GM18520 (cell line): ENCODE data around the gene ACSM4.
"Not testable (repeated sequence)": the region's sequence is repeated elsewhere in the genome, so short reads cannot be mapped to it uniquely, and the experiment has no call there.

Source experiments
- ATAC-seq: cut with Tn5 transposase; IDR thresholded peaks from one replicate; pipeline ENCODE4 v1.9.1; 2021; ENCODE audit not compliant: unreplicated experiment

The ACSM4 gene, protein sequence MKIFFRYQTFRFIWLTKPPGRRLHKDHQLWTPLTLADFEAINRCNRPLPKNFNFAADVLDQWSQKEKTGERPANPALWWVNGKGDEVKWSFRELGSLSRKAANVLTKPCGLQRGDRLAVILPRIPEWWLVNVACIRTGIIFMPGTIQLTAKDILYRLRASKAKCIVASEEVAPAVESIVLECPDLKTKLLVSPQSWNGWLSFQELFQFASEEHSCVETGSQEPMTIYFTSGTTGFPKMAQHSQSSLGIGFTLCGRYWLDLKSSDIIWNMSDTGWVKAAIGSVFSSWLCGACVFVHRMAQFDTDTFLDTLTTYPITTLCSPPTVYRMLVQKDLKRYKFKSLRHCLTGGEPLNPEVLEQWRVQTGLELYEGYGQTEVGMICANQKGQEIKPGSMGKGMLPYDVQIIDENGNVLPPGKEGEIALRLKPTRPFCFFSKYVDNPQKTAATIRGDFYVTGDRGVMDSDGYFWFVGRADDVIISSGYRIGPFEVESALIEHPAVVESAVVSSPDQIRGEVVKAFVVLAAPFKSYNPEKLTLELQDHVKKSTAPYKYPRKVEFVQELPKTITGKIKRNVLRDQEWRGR

DNA sequence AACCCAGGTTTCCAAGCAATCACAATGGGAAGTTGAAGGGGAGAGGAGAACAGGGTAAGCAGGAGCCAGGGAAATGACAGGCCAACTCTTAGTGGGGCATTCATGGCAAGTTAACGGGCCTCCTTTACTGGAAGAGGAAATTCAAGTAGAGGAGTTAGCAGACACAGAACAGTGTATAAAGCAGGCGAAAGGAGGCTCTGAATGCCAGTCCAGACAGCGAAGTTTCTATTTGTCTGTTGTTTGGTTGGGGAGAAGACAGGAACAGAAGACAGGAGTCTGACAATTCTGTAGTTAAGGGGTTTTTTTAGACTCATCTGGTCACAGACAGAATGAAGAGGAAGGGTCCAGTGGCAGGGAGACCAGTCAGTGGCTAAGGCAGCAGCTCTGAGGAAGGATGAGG is at the start of gene ACSM4:
Gene ACSM4, plus strand, starts transcription at position 301 of the 400 bp plus-strand sequence. CDS start 260 bp downstream, outside the sequence.
- no peak for ATAC-seq

GRCh38 chr12:7259060-7259459 is 44.8 kb upstream of the ACSM4 start:
- no peak for ATAC-seq

DNA sequence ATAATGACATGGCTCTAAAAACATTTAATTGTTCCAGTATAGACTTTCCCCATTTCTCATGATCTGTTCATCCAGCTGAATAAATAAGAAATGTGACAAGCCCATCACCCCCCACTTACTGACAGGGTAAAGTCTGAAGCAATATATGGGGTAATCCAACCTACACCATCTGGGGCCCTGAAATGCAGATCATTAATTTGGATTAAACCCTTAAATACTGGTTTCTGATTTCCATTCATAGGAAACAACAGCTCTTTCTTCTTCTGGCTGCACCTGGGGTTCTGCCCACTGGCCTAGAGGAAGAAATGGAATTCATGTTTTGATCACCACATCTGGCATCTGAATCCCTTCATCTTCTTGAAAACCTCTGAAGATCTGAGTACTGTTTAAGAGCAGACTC is 39.3 kb upstream of the ACSM4 start:
- no peak for ATAC-seq

DNA sequence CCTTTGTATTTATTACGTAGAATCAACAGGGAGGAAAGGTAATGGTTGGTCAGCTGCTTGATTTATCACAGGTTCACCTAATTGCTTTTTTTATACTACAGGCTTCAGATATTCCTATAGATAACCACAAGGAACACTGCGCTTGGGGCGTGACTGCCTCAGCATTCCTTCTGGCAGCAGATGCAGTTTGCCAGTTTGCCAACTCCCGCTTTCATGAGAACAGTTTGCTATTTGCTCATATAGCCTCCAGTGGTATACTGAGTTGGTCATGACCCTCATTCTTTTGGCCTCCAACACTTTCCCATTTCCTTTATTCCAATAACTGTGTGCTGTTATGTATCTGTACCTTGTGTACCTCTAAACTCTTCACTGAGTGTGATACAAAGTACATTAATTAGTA is 38.6 kb upstream of the ACSM4 start:
- no peak for ATAC-seq

- ATAC-seq, result no peak
Measured at GRCh38 chr12:7269273-7269672, 34.6 kb upstream of the ACSM4 start.

DNA sequence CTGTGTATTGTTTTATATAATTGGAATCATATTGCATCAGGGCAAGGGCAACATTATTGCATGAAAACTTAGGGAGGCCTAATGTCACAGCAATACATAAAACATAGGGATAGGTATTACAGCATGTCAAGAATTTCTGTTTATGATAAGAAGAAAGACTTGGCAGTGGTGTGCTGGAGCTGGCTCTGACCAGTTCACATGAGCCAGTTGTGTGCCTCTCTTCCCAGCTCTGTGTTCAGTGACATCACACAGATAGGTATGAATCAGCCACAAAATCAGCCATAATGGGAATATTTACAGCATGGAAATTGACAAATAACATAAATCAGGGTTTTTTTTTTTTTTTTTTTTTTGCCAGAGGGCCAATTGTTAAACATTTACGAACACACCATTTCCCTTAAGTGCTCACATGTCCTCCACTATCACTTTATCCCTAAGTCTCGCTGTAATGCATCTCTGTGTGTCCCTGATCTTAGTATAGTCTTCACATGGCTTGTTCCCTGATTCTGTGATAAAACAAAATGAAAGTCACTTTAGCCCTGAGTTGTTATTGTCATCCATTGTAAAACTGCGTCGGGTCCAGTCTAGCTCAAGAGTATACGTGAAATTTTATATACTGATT is 31.9 kb upstream of the ACSM4 start:
- ATAC-seq, result no peak

GRCh38 chr12:7275482-7275881 is 28.4 kb upstream of the ACSM4 start:
- not testable (repeated sequence) for ATAC-seq

DNA sequence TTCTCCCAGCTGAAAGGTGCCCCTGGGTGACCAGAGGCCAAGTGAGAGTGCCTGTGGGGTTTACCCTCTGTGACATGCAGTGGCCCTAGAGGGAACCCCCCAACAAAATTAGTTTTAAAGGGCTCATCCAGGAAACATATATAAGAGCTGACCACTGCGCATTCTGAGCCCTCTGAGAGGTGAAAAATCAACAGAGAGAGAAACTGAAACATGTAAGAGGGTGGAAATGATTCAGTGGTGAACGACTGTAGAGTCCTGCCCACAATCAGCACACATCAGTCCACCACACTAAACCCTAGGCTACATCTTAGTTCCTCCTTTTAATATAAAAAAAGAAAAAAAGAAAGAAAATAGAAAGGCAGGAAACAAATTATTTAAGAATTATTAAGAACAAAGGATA is 21.0 kb upstream of the ACSM4 start:
- peak; percentile 43 for ATAC-seq

DNA sequence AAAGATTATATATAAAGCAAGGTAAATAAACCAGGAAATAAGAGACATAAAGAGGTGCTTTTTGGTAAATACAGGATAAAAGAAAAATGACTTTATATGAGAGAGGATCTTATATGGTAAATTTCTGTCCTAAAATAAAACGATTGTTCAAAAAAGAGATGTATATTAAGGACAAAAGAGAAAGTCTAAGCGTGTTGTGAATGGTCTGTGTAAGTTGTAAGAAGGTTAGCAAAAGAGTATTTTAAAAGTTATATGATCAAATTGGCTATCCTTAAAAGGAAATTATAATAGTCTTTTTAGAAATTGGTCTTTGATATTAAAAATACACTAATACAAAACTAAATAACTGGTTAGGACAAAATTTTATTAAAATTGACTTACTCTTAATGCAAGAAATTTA is 14.1 kb upstream of the ACSM4 start:
- ATAC-seq, result no peak

- not testable (repeated sequence) for ATAC-seq
Measured at GRCh38 chr12:7290588-7290987, 13.3 kb upstream of the ACSM4 start.

GRCh38 chr12:7292300-7292699 is 11.6 kb upstream of the ACSM4 start:
- no peak for ATAC-seq

- ATAC-seq, result no peak
Measured at GRCh38 chr12:7293670-7294069, 10.2 kb upstream of the ACSM4 start.

DNA sequence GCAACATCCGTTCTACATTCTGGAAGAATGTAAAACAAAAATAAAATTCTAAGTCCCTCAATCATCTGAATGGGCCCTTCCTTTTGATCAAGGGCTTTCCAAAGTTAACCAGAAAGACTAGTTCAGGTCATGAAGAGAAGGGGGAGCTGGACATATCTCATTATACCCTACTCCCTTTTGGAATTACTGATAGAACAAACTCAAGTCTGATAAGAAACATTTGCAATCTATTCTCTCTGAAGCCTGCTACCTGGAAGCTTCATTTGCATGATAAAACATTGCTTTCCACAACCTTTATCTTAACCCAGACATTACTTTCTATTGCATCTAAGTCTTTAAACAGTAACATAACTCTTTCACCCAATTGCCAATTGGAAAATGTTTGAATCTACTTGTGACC is 8.3 kb upstream of the ACSM4 start:
- ATAC-seq, result no peak

DNA sequence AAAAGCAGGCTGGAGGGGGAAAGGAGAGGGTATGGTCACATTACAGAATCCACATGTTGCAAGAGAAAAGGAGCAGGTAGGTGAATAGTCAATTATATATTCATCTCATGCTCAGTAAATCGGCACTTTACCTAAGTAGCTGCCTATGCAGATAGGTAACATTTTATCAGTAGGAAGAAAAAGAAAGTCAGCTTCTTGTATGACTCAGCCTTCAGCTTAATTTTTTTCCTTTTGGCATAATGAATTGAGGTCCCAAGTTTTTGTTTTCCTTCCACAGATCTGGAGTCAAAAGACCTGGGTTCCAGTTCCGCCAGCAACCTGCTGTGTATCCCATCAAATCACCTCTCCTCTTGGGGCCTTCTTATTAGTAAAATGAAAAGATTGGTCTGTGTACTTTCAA is 6.0 kb upstream of the ACSM4 start:
- no peak for ATAC-seq

- ATAC-seq, result no peak
Measured at GRCh38 chr12:7302266-7302986, 1.4 kb upstream of the ACSM4 start.

GRCh38 chr12:7303230-7303629 is 642 bp upstream of the ACSM4 start:
- ATAC-seq, result no peak

- ATAC-seq, result no peak
Measured at GRCh38 chr12:7304456-7304855, 584 bp downstream of the ACSM4 start.

DNA sequence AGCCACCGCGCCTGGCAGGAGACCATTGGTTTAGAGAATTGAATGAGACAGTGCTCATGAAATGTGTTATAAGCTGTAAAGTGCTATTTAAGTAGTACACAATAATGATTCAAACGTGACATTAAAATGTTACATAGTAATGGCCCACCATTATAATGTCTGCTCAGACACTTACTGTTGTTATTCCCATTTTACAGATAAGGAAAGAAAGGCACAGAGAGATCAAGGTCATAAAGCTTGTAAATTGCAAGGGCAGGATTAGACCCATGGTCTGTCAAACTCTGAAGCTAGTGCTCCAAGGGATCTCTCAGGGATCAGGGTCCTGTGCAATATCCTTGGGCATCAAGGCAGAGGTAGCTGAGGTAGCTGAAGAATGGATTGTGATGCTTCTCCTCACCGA is 6.2 kb downstream of the ACSM4 start:
- ATAC-seq, result no peak

GRCh38 chr12:7319930-7320329 is 16.1 kb downstream of the ACSM4 start:
- ATAC-seq, result no peak

GRCh38 chr12:7321624-7322023 is 17.8 kb downstream of the ACSM4 start:
- ATAC-seq, result no peak

DNA sequence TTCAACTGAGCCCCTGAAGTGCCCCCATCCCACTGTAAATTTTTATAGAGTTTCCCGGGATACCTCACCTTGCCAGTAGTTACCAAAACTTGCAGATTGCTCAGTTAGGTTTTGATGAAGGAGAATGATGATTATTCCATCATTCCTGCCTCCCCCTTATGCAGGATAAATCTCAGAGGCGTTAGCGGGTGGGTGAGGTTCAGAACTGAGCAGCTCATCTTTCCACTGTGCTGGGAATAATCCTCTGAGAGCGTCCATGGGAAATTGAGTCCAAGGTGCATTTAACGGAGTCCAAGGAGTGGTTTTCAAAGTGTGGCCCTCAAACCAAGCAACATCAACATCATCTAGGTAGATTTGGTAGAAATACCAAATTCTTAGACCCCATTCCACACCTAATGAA is 18.7 kb downstream of the ACSM4 start:
- no peak for ATAC-seq

GRCh38 chr12:7324176-7324575 is 20.3 kb downstream of the ACSM4 start:
- ATAC-seq, result no peak
